HG03571 (cell line): ENCODE data around the gene NUDT3.
"Not testable (repeated sequence)": the region's sequence is repeated elsewhere in the genome, so short reads cannot be mapped to it uniquely, and the experiment has no call there.

Source experiments
- ATAC-seq: cut with Tn5 transposase; IDR thresholded peaks from one replicate; pipeline ENCODE4 v1.9.1; 2021; ENCODE audit not compliant: unreplicated experiment

NUDT3 gene

DNA sequence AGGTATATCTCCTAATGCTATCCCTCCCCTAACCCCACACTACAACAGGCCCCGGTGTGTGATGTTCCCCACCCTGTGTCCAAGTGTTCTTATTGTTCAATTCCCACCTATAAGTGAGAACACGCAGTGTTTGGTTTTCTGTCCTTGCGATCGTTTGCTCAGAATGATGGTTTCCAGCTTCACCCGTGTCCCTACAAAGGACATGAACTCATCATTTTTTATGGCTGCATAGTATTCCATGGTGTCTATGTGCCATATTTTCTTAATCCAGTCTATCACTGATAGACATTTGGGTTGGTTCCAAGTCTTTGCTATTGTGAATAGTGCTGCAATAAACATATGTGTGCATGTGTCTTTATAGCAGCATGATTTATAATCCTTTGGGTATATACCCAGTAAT lies 20.6 kb downstream of the NUDT3 start:
- ATAC-seq = not testable (repeated sequence)

DNA sequence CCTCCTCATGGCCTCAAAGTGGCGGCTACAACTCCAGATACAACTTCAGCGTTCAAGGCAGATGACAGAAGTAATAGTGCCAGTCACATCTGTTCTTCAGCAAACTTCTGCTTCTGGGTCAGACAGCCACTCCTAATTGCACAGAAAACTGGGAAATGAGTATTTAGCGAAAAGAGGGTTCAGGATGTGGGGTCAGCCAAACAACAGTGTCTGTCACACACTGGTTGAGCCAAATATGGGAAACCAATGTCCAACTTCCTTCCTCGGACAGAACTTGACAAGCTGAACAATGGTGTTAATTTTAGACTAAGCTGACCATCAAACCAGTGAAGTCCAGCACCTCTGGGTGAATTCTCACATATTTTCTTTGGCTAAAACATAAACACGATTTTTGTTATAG lies 22.1 kb downstream of the NUDT3 start:
- ATAC-seq = no peak

DNA sequence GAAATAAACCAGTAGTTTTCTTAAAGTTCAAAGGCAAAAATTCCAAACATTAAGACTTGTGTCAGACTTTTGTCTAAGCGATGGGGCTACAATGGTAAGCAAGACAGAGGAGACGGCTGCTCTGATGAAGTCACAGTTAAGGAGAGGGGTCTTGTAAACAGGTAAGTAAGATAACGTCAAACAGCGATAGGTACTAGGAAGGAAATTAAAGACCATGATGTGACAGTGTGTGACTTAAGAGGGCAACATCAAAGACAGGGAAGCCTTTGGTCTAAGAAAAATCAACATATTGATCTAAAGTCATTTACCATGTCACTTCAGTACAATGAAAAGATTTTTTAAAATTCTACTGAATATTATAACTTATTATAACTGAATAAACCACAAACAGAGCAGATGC lies 23.1 kb downstream of the NUDT3 start:
- no peak for ATAC-seq

DNA sequence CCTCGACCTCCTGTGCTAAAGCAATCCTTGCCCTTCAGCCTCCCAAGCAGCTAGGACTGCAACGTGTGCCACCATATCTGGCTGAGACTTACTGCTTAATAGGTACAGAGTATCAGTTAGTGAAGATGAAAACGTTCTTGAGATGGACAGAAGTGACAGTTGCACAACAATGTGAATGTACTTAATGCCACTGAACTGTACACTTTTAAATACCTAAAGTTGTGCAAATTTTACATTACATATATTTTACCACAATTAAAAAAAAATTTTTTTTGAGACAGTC lies 25.9 kb downstream of the NUDT3 start:
- ATAC-seq = no peak

DNA sequence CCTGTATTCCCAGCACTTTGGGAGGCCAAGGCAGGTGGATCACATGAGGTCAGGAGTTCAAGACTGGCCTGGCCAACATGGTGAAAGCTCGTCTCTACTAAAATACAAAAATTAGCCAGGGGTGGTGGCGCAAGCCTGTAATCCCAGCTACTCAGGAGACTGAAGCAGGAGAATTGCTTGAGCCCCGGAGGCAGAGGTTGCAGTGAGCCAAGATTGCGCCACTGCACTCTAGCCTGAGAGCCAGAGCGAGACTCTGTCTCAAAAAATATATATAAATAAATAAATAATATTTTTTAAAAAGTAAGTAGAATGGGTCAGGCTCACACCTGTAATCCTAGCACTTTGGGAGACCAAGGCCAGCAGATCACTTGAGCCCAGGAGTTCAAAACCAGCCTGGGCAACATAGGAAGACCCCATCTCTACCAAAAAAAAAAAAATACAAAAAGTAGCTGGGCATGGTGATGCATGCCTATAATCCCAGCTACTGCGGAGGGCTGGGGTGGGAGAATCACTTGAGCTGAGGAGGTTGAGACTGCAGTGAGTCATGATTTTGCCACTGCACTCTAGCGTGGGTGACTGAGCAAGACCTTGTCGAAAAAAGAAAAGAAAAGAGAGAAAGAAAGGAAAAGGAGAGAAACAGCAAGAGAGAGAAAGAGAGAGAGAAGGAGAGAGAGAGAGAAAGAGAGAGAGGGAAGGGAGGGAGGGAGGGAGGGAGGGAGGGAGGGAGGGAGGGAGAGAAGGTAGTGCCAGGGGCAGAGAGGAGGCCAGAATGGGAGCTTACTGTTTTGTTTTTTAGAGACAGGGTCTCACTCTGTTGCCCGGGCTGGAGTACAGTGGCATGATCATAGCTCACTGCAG lies 26.5 kb downstream of the NUDT3 start:
- not testable (repeated sequence) for ATAC-seq

DNA sequence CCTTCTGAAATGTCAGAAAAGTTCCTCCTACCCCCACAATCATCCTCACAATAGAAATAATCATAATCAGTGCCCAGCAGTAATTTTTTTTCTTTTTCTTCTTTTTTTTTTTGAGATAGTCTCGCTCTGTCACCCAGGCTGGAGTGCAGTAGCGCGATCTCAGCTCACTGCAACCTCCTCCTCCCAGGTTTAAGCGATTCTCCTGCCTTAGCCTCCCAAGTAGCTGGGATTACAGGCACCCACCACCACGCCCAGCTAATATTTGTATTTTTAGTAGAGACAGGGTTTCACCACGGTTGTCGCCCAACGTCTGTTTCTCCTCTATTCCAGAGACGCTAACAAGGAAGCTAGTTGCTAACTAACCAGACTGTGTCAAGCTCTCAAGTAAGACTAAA lies 28.8 kb downstream of the NUDT3 start:
- not testable (repeated sequence) for ATAC-seq

DNA sequence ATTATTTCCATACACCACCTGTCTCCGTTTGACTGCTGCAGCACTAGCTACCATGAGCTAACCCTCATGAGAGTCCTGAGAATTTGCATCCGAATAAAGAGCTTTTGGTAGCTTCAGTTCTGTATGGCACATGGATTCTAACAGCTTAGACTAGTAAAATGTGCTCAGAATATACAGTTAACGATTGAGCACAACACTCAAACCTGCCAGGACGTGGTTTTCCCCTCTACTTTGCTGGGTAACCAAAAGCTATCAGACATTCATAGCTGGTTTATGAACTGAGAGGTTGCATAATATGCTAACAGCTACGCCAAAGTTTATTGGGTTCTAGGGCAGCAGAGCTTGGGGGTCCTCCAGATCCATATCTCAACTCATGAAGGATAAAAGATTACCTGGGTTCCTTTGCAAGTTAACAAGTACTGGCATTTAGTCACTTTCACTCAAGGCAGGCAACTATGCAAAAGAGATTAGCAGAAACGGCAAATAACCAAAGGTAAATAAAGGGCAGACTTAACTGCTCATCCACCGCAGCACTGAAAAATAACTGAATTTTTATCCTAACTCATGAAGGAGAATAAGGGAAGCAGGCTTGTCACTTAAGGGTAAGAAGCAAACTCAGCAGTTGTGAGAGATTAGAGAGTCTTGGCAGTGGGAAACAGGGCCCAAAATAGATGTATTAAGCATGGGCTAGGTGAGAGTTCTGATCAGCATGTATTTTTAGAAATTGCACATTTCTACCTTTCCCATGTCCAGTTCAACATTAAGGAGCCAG lies 29.4 kb downstream of the NUDT3 start:
- no peak for ATAC-seq

DNA sequence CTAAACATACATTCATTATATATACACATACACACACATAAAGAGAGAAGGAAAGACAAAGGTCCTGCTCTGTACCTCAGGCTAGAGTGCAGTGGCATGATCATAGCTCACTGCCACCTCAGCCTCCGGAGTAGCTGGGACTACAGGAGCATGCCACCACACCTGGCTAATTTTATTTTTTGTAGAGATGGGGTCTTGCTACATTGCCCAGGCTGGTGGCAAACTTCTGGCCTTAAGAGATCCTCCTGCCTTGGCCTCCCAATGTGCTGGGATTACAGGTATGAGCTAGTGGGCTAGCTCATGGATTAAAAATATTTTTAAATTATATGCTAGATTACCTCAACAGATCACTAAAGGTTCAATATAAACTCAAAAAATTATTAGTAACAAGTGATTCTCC lies 30.3 kb downstream of the NUDT3 start:
- no peak for ATAC-seq

DNA sequence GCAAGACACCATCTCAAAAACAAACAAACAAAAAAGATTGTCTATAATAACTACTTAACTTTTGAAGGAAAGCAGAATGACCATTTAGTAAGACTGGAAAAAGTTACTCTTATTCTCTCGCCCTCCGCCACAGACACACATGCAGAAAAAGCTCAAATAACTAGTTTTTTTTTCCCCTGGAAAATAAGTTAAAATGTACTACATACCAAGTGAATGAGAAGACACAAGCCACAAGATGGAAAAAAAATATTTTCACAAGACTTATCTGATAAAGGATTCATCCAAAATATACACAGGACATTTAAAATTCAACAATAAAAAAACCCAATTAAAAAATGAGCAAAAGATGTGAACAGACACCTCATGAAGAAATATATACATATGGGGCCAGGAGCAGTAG lies 31.9 kb downstream of the NUDT3 start:
- no peak for ATAC-seq

DNA sequence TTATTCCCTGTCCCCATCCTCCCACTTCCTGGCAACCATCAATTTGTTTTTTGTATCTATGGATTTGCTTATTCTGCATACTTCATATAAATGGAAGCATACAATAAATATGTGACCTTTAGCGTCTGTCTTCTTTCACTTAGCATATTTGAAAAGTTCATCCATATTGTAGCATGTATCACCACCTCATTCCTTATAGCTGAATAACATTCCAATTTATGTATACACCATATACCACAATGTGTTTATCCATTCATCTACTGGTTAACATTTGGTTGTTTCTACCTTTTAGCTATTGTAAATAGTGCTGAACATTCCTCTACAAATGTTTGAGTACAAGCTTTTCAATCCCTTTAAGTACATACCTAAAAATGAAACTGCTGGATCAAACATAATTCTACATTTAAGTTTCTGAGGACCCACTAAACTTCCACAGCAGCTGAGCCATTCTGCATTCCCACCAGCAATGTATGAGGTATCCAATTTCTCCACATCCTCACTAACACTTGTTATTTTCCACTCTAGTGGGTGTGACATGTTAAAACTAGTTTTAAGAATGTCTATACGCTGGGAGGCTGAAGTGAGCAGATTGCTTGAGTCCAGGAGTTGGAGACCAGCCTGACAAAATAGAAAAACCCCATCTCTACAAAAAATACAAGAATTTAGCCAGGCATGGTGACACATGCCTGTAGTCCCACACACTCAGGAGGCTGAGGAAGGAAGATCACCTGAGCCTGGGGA lies 32.9 kb downstream of the NUDT3 start:
- ATAC-seq = no peak

DNA sequence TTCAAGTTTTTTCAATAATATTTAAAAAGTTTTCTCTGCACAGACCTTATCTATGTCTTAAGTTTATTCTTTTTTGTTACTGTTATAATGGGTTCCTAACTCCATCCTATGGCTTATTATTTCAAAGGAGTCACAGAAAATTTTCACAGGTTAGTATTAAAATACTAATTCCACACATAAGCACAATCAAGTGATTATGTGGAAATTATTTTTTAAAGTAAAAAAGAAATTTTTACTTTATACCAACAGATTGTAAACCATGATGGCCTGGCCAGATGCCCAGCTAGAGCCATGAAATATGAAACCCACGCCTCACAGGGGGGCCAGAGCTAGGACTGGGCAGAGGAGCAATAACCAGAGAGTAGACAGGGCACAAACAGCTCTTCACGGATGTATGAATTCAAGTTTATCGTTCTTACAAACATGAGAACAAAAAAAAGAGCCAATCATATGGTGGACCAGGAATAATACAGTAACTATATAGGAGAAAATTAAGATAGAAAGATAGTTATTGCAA lies 34.0 kb downstream of the NUDT3 start:
- ATAC-seq = no peak

DNA sequence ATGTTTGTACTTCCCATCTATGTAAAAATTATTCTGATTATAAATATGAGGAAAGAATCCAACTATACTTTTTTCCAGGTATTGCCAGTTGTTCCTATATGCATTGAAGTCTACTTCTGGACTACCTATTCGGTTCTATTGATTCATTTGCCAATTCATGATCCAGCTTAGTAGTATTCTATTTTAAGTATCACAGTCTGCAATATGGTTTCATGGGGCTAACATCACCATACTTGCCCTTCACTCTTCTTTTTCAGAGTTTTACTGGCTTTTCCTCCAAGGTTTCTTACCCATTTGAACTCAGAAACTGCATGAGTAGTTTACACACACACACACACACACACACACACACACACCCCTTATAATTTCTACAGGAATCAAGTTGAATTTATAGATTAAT lies 34.5 kb downstream of the NUDT3 start:
- ATAC-seq = no peak

DNA sequence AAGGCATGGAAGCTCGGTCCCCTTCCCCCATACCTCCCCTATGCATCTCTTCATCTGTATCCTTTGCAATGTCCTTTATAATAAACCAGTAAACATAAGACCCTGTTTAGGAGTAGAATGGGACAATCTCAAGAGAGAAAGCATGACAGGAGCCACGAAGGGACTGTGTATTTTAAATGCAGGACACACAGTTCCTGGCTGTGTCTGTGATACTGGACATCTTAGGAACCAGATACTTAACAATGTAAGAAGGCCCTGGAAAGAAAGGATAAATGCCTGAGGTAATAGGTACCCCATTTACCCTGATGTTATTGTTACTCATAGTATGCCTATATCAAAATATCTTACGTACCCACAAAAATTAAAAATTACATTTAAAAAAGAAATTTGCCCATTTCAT lies 36.6 kb downstream of the NUDT3 start:
- no peak for ATAC-seq

DNA sequence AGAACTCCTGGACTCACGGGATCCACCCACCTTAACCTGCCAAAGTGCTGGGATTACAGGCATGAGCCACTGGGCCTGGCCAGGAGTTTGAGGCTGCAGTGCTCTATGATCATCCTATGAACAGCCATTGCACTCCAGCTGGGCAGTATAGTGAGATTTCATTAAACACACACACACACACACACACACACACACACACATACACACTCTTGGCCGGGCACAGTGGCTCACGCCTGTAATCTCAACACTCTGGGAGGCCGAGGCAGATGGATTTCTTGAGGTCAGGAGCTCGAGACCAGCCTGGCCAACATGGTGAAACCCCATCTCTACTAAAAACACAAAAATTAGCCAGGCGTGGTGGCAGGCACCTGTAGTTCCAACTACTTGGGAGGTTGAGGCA lies 38.2 kb downstream of the NUDT3 start:
- ATAC-seq = not testable (repeated sequence)

DNA sequence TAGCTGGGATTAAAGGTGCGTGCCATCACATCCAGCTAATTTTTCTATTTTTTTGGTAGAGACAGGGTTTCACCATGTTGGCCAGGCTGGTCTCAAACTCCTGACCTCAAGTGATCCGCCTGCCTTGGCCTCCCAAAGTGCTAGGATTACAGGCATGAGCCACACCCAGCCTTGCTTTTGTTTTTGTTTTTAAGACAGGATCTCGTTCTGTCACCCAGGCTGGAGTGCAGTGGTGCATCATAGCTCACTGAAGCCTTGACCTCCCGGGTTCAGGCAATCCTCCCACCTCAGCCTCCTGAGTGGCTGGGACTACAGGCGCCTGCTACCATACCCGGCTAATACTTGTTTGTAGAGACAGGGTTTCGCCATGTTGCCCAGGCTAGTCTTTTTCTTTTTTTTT lies 38.9 kb downstream of the NUDT3 start:
- ATAC-seq = not testable (repeated sequence)

DNA sequence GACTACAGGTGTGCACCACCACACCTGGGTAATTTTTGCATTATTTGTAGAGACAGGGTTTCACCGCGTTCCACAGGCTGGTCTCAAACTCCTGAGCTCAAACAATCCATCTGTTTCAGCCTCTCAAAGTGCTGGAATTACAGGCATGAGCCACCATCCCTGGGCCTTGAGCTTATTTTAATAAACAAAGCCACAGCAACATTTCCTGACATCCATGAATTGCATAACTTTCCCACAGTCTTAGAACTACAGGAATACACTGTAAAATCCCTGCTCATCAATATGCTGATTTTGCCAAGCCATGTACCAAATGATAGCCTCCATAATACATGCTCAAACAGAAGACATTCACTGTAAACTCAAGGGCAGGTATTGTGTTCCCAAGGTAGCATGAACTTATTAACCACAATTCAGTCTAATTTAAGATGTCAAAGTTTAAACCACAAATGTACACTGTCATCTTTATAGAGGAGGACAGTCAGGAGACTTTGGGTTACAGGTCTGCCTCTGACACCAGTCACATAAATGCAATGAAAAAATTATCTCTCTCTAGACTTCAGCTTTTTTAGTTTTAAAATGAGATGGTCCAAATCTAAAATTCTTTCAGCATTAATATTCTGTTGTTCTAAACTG lies 40.0 kb downstream of the NUDT3 start:
- no peak for ATAC-seq

DNA sequence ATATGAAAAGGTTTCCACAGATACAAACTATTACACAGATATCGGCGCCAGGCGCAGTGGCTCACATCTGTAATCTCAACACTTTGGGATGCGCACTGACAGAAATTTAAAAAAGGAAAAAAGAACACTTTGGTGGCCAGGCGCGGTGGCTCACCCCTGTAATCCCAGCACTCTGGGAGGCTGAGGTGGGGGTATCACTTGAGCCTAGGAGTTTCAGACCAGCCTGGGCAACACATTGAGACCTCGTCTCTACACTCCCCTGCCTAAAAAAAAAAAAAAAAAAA lies 41.6 kb downstream of the NUDT3 start:
- no peak for ATAC-seq

DNA sequence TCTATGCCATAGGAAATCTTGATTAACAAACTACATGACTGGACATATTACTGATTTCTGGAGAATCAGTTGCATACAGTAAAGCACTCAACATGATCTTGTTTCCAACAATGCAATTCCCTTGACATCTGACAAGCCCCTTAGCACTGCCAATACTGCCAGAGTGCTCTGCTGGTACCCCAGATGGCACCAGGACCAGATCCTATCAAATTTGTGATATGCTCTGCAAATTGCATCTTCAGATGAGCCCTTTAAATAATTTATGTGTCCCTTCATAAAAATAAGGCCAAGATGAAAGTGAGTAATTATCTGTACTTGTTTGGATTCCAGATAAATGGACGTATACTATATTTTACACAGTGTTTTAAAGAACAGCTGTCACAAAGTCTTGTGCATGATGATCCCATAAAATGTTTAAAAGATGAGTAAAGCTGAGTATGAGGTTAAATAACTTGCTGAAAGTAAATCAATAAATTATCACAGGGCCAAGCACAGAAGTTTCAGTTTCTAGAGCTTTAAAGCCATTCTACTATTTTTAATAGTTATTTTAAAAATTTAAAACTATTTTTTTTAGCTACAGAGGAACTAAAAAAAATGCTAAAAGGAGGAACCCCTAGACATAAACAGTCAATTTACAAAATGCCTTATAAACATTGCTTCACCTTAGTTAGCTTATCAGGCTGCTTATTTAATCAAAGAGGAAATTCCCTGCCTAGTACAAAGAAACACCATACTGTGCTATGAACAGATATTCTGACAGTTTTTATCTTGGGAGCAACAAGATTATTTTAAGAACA lies 42.1 kb downstream of the NUDT3 start:
- ATAC-seq = no peak

DNA sequence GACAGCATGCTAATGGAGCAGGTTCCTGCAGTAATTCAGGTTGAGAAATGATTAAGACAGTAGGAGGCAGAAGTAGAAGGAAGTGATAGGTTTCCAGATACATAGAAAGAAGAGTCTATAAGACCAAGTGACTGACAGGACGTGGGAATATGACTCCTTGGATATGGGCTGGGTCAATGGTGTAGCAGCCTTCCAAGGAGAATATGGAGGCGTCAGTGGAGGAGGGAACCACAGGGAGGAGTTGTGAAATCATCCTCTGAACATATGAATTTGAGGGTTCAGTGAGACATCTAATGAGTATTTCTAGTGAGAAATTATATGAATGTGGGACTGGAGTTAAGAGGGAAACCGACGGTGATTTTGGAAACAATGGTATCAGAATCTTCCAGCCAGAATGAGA lies 43.3 kb downstream of the NUDT3 start:
- ATAC-seq = no peak

DNA sequence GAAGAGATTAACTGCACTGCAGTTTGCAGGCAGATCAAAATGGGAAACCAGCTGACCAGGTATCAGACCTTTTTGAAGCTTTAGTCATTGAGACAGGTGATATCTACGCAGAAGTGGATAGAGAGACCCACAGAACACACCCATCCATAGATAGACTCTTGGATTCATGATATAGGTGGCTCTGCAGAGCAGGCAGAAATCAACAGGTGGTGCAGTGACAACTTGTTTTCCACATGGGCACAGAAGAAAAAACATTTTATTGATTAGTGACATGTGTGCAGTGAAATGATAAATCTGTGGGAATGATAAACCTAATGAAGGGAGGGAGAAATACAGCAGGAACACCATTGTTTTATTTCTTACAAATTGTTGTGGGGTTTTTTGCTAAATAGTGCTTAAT lies 45.2 kb downstream of the NUDT3 start:
- ATAC-seq = no peak
